Adrenal gland (tissue), 12 donors: Measurements from ENCODE around the gene TRIOBP. TPM values are rescaled to one million over a fixed set of nuclear protein-coding genes. Genes with fewer than 3 reads are reported as not detected.

ENCODE experiments used
- DNase-seq, 7 donors: peaks; one replicate each; pipeline ENCODE4 v3.0.0-alpha.2; 2019 to 2020
- H3K27ac ChIP-seq, 5 donors: fragments of 200-600 bp; sonication (generic) in 4 of 5; 1 replicate in 3 of 5; 2 replicates in 2 of 5; pipeline versions ENCODE4 v1.5.1 to v1.8.0; 2016 to 2020; ENCODE audit warnings: mild to moderate bottlenecking in 1 of 5
- H3K27me3 ChIP-seq: fragments of 200-600 bp; 2 replicates; pipeline ENCODE4 v1.8.0; 2021
- H3K36me3 ChIP-seq, 2 donors: fragments of 200-600 bp; replicated peaks in 1 of 2; 1 replicate in 1 of 2; 2 replicates in 1 of 2; pipeline versions ENCODE4 v1.5.1 to v1.8.0; 2018 to 2022
- H3K4me1 ChIP-seq, 2 donors: fragments of 200-600 bp; replicated peaks in 1 of 2; 1 replicate in 1 of 2; 2 replicates in 1 of 2; pipeline versions ENCODE4 v1.5.1 to v1.8.0; 2018 to 2021
- H3K4me3 ChIP-seq, 4 donors: fragments of 200-600 bp; sonication (generic) in 3 of 4; one replicate each; pipeline ENCODE4 v1.5.1; 2016 to 2018
- H3K9me3 ChIP-seq, 3 donors: fragments of 200-600 bp; sonication (generic) in 1 of 3; replicated peaks in 1 of 3; 1 replicate in 2 of 3; 2 replicates in 1 of 3; pipeline versions ENCODE4 v1.5.1 to v1.8.0; 2016 to 2021
- CTCF ChIP-seq, 6 experiments: fragments of 450-650 bp in 4 of 6; fragments of 200-600 bp in 2 of 6; sonication (generic) in 1 of 6; IDR thresholded peaks; 1 replicate in 5 of 6; 2 replicates in 1 of 6; pipeline versions ENCODE4 v1.5.1 to v1.8.0; 2016 to 2021; ENCODE audit warnings: antibody characterized with exemption in 6 of 6, mild to moderate bottlenecking in 2 of 6, moderate library complexity in 1 of 6
- POLR2A ChIP-seq, 2 donors: fragments of 450-650 bp; IDR thresholded peaks; one replicate each; pipeline ENCODE4 v1.6.1; 2017; ENCODE audit warnings: antibody characterized with exemption in 2 of 2, mild to moderate bottlenecking in 2 of 2, moderate library complexity in 1 of 2
- WGBS, 4 donors: extraction: QIAGEN DNeasy Blood & Tissue Kit in 2 of 4; methylation state at CpG; one replicate each; pipeline versions ENCODE4 v1.1.5 to v1.1.7; 2013 to 2017; 5-methylcytosine and 5-hydroxymethylcytosine counted together
- intact Hi-C, 2 donors: fragments of 100-400 bp; cut with DNase I; formaldehyde crosslinking; loops; one replicate each; pipeline versions ENCODE4 v1.14.1 to v1.15.0; 2022 to 2023
- polyA plus RNA-seq, 3 donors: library from polyadenylated mRNA; stranded (reverse); fragments of 200-250 nt in 2 of 3; fragments of 350-450 nt in 1 of 3; fragmentation: Illumina TruSeq in 1 of 3; extraction: RNeasy Lipid Tissue Mini Kit (QIAGEN cat#74804) in 1 of 3; gene quantifications; one replicate each; pipeline ENCODE4 v1.2.3, GENCODE V29; 2013 to 2014
- total RNA-seq, 9 donors: library from RNA; depleted of rRNA in 4 of 9; stranded (reverse); fragments of >200 nt in 4 of 9; fragments of 120-200 nt in 1 of 9; fragmentation: NEBNext Ultra II Directional in 1 of 9; extraction: Animal tissue kit (Norgen Biotek cat#: 25700) in 1 of 9; gene quantifications; one replicate each; pipeline versions ENCODE4 v1.1.0 to v1.2.4, GENCODE V29; 2013 to 2023
- donor health status: healthy with polysubstance abuse.
- donor health status: Bipolar disorder and iron deficiency.
- donor health status: DM: yes; HTN: yes; CAD: no.
- donor health status: DM: no; HTN: no; CAD: no.
- donor health status: DM: no; HTN: no; CAD: no.
- donor health status: DM: yes; HTN: yes; CAD: no.

The TRIOBP gene
- total and polyA plus RNA-seq, 12 donors: 24.6 to 146 (median 90.3) TPM

GRCh38 chr22:37812869-37813678, 116.2 kb downstream of the TRIOBP start:
- H3K27ac ChIP-seq: no peak overlapping the region
- no peaks in the 10 kb centered on the region for H3K27me3 ChIP-seq
- 93 to 95% (median 93%) methylated on average over 14 to 27 of the region's 27 CpGs for WGBS, 4 donors
- H3K4me3 ChIP-seq: no peak overlapping the region
- peaks cover 0 to 6% of the 10 kb centered on the region in 2 donors for H3K36me3 ChIP-seq
- no peak for DNase-seq
- H3K9me3 ChIP-seq: no peaks in the 10 kb centered on the region
- intact Hi-C loops: loop anchor here in 1 of 2 donors (10.0 kb wide), 2 partner anchors 122 to 152 kb away; no protein-coding TSS in a partner anchor
- no peak for TF ChIP-seq POLR2A (IDR thresholded peaks at IDR 0.05)
- no peak for TF ChIP-seq CTCF (IDR thresholded peaks at IDR 0.05)
- peaks cover 12 to 16% of the 10 kb centered on the region in 2 donors for H3K4me1 ChIP-seq

- intact Hi-C loops: loop anchor here (5.0 to 10.0 kb wide), 3 partner anchors 47 to 149 kb away; no protein-coding TSS in a partner anchor
- H3K9me3 ChIP-seq: no peaks in the 10 kb centered on the region
- WGBS, 4 donors: 85 to 91% (median 89%) methylated on average over 4 to 12 of the region's 12 CpGs
- H3K27ac ChIP-seq: no peak overlapping the region
- no peaks in the 10 kb centered on the region for H3K27me3 ChIP-seq
- H3K36me3 ChIP-seq: peaks cover 0 to 6% of the 10 kb centered on the region in 2 donors
- no peak overlapping the region for H3K4me3 ChIP-seq
- H3K4me1 ChIP-seq: peaks cover 15 to 18% of the 10 kb centered on the region in 2 donors
- DNase-seq: no peak
- TF ChIP-seq POLR2A (IDR thresholded peaks at IDR 0.05): no peak
- no peak for TF ChIP-seq CTCF (IDR thresholded peaks at IDR 0.05)
Measured at GRCh38 chr22:37815593-37815992, 118.7 kb downstream of the TRIOBP start.

GRCh38 chr22:37816543-37817180, 119.8 kb downstream of the TRIOBP start:
- peaks cover 0 to 6% of the 10 kb centered on the region in 2 donors for H3K36me3 ChIP-seq
- no peak overlapping the region for H3K27ac ChIP-seq
- WGBS, 4 donors: 80 to 85% (median 82%) methylated on average over 15 to 23 of the region's 23 CpGs
- no peaks in the 10 kb centered on the region for H3K9me3 ChIP-seq
- H3K4me1 ChIP-seq: peaks cover 15 to 18% of the 10 kb centered on the region in 2 donors
- intact Hi-C loops: loop anchor here (5.0 to 10.0 kb wide), 3 partner anchors 46 to 148 kb away; no protein-coding TSS in a partner anchor
- no peak for DNase-seq
- H3K27me3 ChIP-seq: no peaks in the 10 kb centered on the region
- H3K4me3 ChIP-seq: no peak overlapping the region
- no peak for TF ChIP-seq POLR2A (IDR thresholded peaks at IDR 0.05)

GRCh38 chr22:37817705-37818408, 121.0 kb downstream of the TRIOBP start:
- Histone ChIP-seq H3K9me3 (no peaks in the 10 kb centered on the region), H3K4me1 (peaks cover 15 to 18% of the 10 kb centered on the region in 2 donors), H3K27ac (peak overlapping the region; percentile 46 to 92 (median 71)), H3K4me3 (peak overlapping the region in 1 of 4 donors; percentile 56), H3K27me3 (no peaks in the 10 kb centered on the region), H3K36me3 (peaks cover 0 to 6% of the 10 kb centered on the region in 2 donors)
- TF ChIP-seq CTCF (IDR thresholded peaks at IDR 0.05) (peak; percentile 87 to 98 (median 96)), POLR2A (IDR thresholded peaks at IDR 0.05) (no peak)
- intact Hi-C loops: loop anchor here (5.0 to 10.0 kb wide), 3 partner anchors 44 to 147 kb away; no protein-coding TSS in a partner anchor
- DNase-seq: peak; percentile 86 to 93 (median 90)
- WGBS, 4 donors: 2% methylated on average over 12 to 29 of the region's 29 CpGs
